Right lobe of liver (tissue), 6 donors: Measurements from ENCODE around the gene FBXO3. TPM values are rescaled to one million over a fixed set of nuclear protein-coding genes. Genes with fewer than 3 reads are reported as not detected.
A peak's percentile ranks its signal among the peaks of the same experiment; 100 is the strongest.

Source experiments
- ATAC-seq, 4 donors: fragments of 200-7000 bp; cut with Tn5 transposase; one replicate each; pipeline ENCODE4 v1.9.1; 2020; ENCODE audit warnings: mild to moderate bottlenecking in 4 of 4, moderate library complexity in 4 of 4
- DNase-seq, 3 donors: peaks; one replicate each; pipeline ENCODE4 v3.0.0-alpha.2; 2020
- H3K27ac ChIP-seq, 3 donors: fragments of 200-600 bp; one replicate each; pipeline ENCODE4 v1.8.0; 2022
- H3K27me3 ChIP-seq, 2 donors: fragments of 200-600 bp; one replicate each; pipeline ENCODE4 v1.8.0; 2022
- H3K36me3 ChIP-seq, 4 donors: fragments of 200-600 bp; sonication (generic) in 1 of 4; one replicate each; pipeline versions ENCODE4 v1.5.1 to v1.8.0; 2017 to 2022; ENCODE audit warnings: control low read depth in 1 of 4
- H3K4me1 ChIP-seq, 4 donors: fragments of 200-600 bp; sonication (generic) in 1 of 4; one replicate each; pipeline versions ENCODE4 v1.5.1 to v1.8.0; 2017 to 2022; ENCODE audit warnings: control low read depth in 1 of 4
- H3K4me3 ChIP-seq, 3 donors: fragments of 200-600 bp; one replicate each; pipeline ENCODE4 v1.8.0; 2022
- H3K9me3 ChIP-seq, 4 donors: fragments of 200-600 bp; sonication (generic) in 1 of 4; one replicate each; pipeline versions ENCODE4 v1.5.1 to v1.8.0; 2017 to 2022; ENCODE audit warnings: control low read depth in 1 of 4
- POLR2A ChIP-seq: fragments of 450-650 bp; IDR thresholded peaks from one replicate; pipeline ENCODE4 v1.6.1; 2017; ENCODE audit warnings: antibody characterized with exemption, mild to moderate bottlenecking
- WGBS: methylation state at CpG from one replicate; pipeline ENCODE4 v1.1.6; 2018; ENCODE audit warnings: low coverage, low lambda C conversion rate; ENCODE audit not compliant: insufficient coverage; ENCODE audit errors: missing lambda C conversion rate; 5-methylcytosine and 5-hydroxymethylcytosine counted together
- intact Hi-C, 2 donors: fragments of 100-400 bp; cut with DNase I; formaldehyde crosslinking; loops; one replicate each; pipeline versions ENCODE4 v1.11.2 to v1.14.1; 2022
- total RNA-seq, 6 experiments: library from RNA; depleted of rRNA in 2 of 6; stranded (reverse); fragments of >200 nt in 2 of 6; fragmentation: NEBNext Ultra II Directional in 3 of 6; extraction: Animal tissue kit (Norgen Biotek cat#: 25700) in 3 of 6; gene quantifications; one replicate each; pipeline versions ENCODE4 v1.1.0 to v1.2.4, GENCODE V29; 2016 to 2023
- TF ChIP-seq, protein P1 (sequence below), 4 donors: fragments of 200-600 bp in 3 of 4; fragments of 450-650 bp in 1 of 4; IDR thresholded peaks; one replicate each; pipeline versions ENCODE4 v1.5.1 to v1.8.0; 2016 to 2022; ENCODE audit warnings: antibody characterized with exemption in 4 of 4, mild to moderate bottlenecking in 2 of 4
- donor health status: DM: no; HTN: yes; CAD: no.
- donor health status: DM: no; HTN: no; CAD: no.
- donor health status: DM: no; HTN: no; CAD: no.
- donor health status: DM: no; HTN: yes; CAD: no.
- donor health status: DM: no; HTN: yes; CAD: no.

FBXO3 gene
- total RNA-seq, 6 experiments from 2014 or later: 18.3 to 28.7 (median 20.8) TPM

DNA sequence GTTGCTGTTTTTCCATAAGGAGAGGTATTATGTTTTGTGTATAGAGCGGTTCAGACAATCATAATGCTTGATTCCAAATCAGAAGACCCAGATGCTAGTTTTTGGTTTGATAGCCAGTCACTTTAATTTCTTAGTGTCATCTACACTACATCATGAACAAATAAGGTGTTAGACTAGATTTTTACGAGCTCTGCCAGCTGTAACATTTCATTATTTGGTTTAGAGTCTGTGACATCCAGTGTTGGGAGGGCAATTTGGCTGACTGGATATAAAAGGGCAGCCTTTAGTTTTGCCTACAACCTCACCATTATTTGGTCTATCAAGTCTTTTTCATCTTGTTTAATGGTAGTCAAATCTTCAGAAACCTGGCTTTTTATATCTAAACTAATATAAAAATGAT lies 30.2 kb upstream of the FBXO3 start:
- 74% methylated on average over 2 of the region's 2 CpGs for WGBS

DNA sequence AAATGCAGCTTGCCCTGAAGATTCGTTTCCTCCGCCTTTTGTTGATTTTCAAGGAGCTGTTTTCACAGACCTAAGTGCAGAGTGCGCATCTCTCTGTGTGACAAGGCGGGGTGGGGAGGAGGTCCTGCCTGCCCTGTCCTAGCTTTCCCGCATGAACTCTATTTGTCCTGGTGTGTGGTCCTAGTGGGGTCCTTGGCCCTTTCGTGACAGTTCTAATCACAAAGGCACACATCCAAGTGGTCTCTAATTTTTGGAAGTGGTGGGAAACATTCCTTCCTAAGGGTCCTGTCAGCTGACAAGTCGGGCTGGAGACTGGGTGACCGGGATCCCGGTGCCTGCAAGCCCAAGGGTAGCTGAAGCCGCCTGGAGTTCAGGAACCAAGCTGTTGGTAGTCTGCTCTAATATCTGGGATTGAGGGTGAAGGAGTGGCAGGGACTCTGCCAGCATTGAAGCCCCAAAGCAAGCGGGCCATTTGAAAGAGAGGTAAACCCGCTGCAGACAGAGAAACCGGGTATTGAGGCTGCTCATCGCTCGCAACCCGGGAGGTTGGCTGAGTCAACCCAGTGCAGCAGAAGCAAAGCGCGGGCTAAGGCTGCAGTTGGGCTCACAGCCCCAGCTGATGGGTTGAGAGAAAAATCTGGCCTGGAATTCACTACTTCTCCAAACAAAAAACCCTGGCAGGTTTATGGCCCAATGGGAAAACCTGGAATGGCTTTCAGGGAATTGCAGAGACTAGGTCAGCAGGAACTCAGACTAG lies 28.1 kb upstream of the FBXO3 start:
- Histone ChIP-seq H3K4me1 (peaks cover 0 to 3% (median 0%) of the 10 kb centered on the region in 4 donors), H3K36me3 (no peaks in the 10 kb centered on the region), H3K27me3 (peaks cover 0 to 19% of the 10 kb centered on the region in 2 donors), H3K9me3 (no peaks in the 10 kb centered on the region), H3K4me3 (no peak overlapping the region), H3K27ac (no peak overlapping the region)
- intact Hi-C loops: no loop called here
- TF ChIP-seq, protein P1, sequence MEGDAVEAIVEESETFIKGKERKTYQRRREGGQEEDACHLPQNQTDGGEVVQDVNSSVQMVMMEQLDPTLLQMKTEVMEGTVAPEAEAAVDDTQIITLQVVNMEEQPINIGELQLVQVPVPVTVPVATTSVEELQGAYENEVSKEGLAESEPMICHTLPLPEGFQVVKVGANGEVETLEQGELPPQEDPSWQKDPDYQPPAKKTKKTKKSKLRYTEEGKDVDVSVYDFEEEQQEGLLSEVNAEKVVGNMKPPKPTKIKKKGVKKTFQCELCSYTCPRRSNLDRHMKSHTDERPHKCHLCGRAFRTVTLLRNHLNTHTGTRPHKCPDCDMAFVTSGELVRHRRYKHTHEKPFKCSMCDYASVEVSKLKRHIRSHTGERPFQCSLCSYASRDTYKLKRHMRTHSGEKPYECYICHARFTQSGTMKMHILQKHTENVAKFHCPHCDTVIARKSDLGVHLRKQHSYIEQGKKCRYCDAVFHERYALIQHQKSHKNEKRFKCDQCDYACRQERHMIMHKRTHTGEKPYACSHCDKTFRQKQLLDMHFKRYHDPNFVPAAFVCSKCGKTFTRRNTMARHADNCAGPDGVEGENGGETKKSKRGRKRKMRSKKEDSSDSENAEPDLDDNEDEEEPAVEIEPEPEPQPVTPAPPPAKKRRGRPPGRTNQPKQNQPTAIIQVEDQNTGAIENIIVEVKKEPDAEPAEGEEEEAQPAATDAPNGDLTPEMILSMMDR (IDR thresholded peaks at IDR 0.05): no peak
- no peak for TF ChIP-seq POLR2A
- 11% methylated on average over 13 of the region's 18 CpGs for WGBS
- ATAC-seq (peak; percentile 74 to 89 (median 82)), DNase-seq (peak in 1 of 3 donors; percentile 39)

More for the DNA sequence above, 30.2 kb upstream of the FBXO3 start:
- no peak overlapping the region for H3K27ac ChIP-seq
- no peak overlapping the region for H3K4me3 ChIP-seq
- no peaks in the 10 kb centered on the region for H3K36me3 ChIP-seq
- DNase-seq (no peak), ATAC-seq (no peak)
- H3K4me1 ChIP-seq: peaks cover 0 to 3% (median 0%) of the 10 kb centered on the region in 4 donors
- H3K9me3 ChIP-seq: no peaks in the 10 kb centered on the region
- peaks cover 0 to 19% of the 10 kb centered on the region in 2 donors for H3K27me3 ChIP-seq
- intact Hi-C loops: no loop called here
- TF ChIP-seq, protein P1 (IDR thresholded peaks at IDR 0.05): no peak
- no peak for TF ChIP-seq POLR2A

DNA sequence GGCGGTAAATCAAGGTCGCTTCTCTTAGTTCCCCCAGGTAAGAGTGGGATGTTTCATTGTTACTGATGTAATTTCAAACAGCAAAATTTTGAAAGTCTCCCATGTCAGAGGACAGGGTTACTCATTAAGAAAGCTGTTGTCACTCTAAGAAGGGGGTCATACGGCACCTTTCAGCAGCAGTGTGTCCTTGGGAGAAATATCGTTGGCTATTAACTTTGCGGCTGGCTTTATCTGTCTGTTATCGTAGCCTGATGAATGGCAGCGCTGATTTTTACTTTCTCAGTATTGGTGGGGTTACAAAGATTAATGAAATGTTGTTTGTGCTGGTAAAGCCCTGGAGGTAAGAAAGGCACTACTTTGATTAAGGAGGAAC lies 27.5 kb upstream of the FBXO3 start:
- intact Hi-C loops: no loop called here
- WGBS: 27% methylated on average over 7 of the region's 7 CpGs
- Histone ChIP-seq H3K27ac (no peak overlapping the region), H3K36me3 (no peaks in the 10 kb centered on the region), H3K9me3 (no peaks in the 10 kb centered on the region), H3K27me3 (peaks cover 0 to 19% of the 10 kb centered on the region in 2 donors), H3K4me1 (peaks cover 0 to 3% (median 0%) of the 10 kb centered on the region in 4 donors), H3K4me3 (no peak overlapping the region)
- DNase-seq (no peak), ATAC-seq (no peak)
- TF ChIP-seq POLR2A: no peak
- TF ChIP-seq, protein P1 (IDR thresholded peaks at IDR 0.05): no peak

DNA sequence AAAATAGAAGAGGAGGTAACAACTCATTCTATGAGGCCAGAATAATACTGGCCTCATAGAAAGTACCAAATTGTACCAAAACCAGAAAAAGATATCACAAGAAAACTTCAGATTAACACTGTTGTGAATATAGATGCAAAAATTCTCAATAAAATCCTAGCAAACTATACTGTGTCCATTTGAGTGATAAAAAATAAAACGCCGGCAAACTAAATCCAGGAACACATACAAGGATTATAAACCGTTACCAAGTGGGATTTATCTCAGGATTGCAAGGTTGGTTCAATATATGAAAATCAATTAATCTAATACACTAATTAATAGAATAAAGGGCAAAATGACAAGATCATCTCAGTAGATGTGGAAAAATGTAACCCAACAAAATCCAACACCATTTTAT lies 23.6 kb upstream of the FBXO3 start:
- Histone ChIP-seq H3K9me3 (no peaks in the 10 kb centered on the region), H3K4me3 (no peak overlapping the region), H3K27me3 (peaks cover 4 to 19% of the 10 kb centered on the region in 2 donors), H3K27ac (no peak overlapping the region), H3K4me1 (peaks cover 0 to 3% (median 0%) of the 10 kb centered on the region in 4 donors), H3K36me3 (no peaks in the 10 kb centered on the region)
- no peak for ATAC-seq
- intact Hi-C loops: no loop called here
- TF ChIP-seq, protein P1 (IDR thresholded peaks at IDR 0.05): no peak
- TF ChIP-seq POLR2A: no peak
- WGBS: 81% methylated on average over 3 of the region's 3 CpGs
- DNase-seq: no peak
